Measurements from ENCODE around the gene RPSA.

Gene RPSA

GRCh38 chr3:39405687-39406367 is 693 bp upstream of the RPSA start:
- H3K27ac ChIP-seq (ENCODE audit: low read depth, low read length): peak overlapping the region; percentile 83
- H3K4me2 ChIP-seq (ENCODE audit: low read length): peak overlapping the region; percentile 72
- no peaks in the 10 kb centered on the region for H3K9me3 ChIP-seq (ENCODE audit: control insufficient read depth, insufficient read depth, low read length)
- peaks cover 37% of the 10 kb centered on the region for H3K4me1 ChIP-seq (ENCODE audit: control insufficient read depth, low read length)
- H3K9me2 ChIP-seq (replicated peaks; ENCODE audit: control insufficient read depth, low read length): no peaks in the 10 kb centered on the region
- peaks cover 45% of the 10 kb centered on the region for H3K79me2 ChIP-seq (ENCODE audit: control insufficient read depth, low read length)
- TF ChIP-seq EZH2phosphoT487 (IDR thresholded peaks at IDR 0.05; ENCODE audit: borderline replicate concordance, low read length) (no peak), CTCF (IDR thresholded peaks at IDR 0.05; ENCODE audit: low read depth, low read length, poor library complexity, severe bottlenecking) (no peak)
- H3K27me3 ChIP-seq (ENCODE audit: control insufficient read depth, low read length): no peaks in the 10 kb centered on the region
- peaks cover 24% of the 10 kb centered on the region for H4K20me1 ChIP-seq (ENCODE audit: control insufficient read depth, insufficient read depth, low read depth, low read length)
- H3K36me3 ChIP-seq (ENCODE audit: control insufficient read depth, low read length): peaks cover 47% of the 10 kb centered on the region
- peaks cover 46% of the 10 kb centered on the region for H3F3A ChIP-seq (ENCODE audit: control insufficient read depth, insufficient read depth)
- peak overlapping the region; percentile 82 for H3K4me3 ChIP-seq (ENCODE audit: low read length)

DNA sequence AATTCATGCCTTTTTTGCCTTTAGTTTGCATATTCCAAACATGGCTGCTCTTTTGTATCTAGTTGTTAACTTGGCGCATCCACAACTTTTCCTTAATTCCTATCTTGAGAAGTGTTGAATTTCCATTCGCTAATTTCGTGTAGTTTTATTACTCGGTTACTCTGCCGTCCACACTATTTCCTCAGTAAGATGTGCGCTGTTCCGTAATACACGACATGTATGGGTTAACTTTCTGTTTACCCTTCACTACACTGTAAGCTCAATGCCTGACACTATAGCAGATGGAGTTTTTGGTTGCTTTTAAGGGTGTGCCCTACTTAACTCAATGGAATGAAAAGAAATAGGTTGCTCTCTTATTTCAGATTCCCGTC is 724 bp downstream of the RPSA start:
- Histone ChIP-seq H3K9me2 (replicated peaks; ENCODE audit: control insufficient read depth, low read length) (no peaks in the 10 kb centered on the region), H3F3A (ENCODE audit: control insufficient read depth, insufficient read depth) (peaks cover 60% of the 10 kb centered on the region), H3K4me3 (ENCODE audit: low read length) (peak overlapping the region; percentile 82), H3K4me1 (ENCODE audit: control insufficient read depth, low read length) (peaks cover 39% of the 10 kb centered on the region), H3K79me2 (ENCODE audit: control insufficient read depth, low read length) (peaks cover 47% of the 10 kb centered on the region), H3K4me2 (ENCODE audit: low read length) (peak overlapping the region; percentile 72), H3K36me3 (ENCODE audit: control insufficient read depth, low read length) (peaks cover 57% of the 10 kb centered on the region), H3K27ac (ENCODE audit: low read depth, low read length) (peak overlapping the region; percentile 83), H3K9me3 (ENCODE audit: control insufficient read depth, insufficient read depth, low read length) (no peaks in the 10 kb centered on the region), H3K27me3 (ENCODE audit: control insufficient read depth, low read length) (no peaks in the 10 kb centered on the region), H4K20me1 (ENCODE audit: control insufficient read depth, insufficient read depth, low read depth, low read length) (peaks cover 32% of the 10 kb centered on the region)
- TF ChIP-seq CTCF (IDR thresholded peaks at IDR 0.05; ENCODE audit: low read depth, low read length, poor library complexity, severe bottlenecking) (no peak), EZH2phosphoT487 (IDR thresholded peaks at IDR 0.05; ENCODE audit: borderline replicate concordance, low read length) (no peak)

DNA sequence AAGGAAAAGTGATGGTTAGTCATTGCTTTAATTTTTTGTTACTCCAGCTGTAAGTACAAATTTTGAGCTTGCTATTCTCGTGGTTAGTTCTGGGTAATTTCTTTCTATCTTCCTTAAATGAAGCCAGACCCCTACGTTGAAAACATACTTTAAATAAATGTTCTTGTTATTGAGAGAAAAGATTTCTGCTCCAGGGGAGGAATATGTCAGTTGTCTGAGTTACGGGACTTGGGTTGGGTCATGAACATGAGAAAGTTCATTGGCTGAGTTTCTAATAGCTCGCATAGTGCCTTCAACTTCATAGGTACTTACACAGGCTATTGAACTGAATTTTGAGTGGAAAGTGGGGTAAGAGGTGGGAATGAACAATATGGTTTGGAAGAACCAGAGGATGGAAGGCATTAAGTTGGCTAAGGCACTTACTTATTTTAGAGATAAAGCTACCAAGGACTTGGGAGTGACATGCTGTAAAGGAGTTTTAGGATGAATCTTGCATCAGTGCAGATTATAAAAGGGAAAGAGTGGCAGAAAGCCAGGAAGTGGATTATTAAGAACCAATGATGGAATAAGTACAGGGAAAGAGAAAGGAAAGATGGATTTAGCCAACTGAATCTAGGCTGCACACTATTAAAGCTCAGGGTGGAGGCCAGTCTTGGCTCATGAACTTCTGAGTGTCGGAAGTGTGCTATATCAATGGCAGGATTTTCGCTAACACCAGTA is 1.4 kb downstream of the RPSA start:
- Histone ChIP-seq H3K27ac (ENCODE audit: low read depth, low read length) (peak overlapping the region; percentile 83), H3K4me2 (ENCODE audit: low read length) (peak overlapping the region; percentile 72), H3K36me3 (ENCODE audit: control insufficient read depth, low read length) (peaks cover 64% of the 10 kb centered on the region), H3K79me2 (ENCODE audit: control insufficient read depth, low read length) (peaks cover 47% of the 10 kb centered on the region), H3K4me1 (ENCODE audit: control insufficient read depth, low read length) (peaks cover 39% of the 10 kb centered on the region), H3K27me3 (ENCODE audit: control insufficient read depth, low read length) (no peaks in the 10 kb centered on the region), H4K20me1 (ENCODE audit: control insufficient read depth, insufficient read depth, low read depth, low read length) (peaks cover 32% of the 10 kb centered on the region), H3K9me2 (replicated peaks; ENCODE audit: control insufficient read depth, low read length) (no peaks in the 10 kb centered on the region), H3F3A (ENCODE audit: control insufficient read depth, insufficient read depth) (peaks cover 67% of the 10 kb centered on the region), H3K4me3 (ENCODE audit: low read length) (peak overlapping the region; percentile 82), H3K9me3 (ENCODE audit: control insufficient read depth, insufficient read depth, low read length) (no peaks in the 10 kb centered on the region)
- TF ChIP-seq EZH2phosphoT487 (IDR thresholded peaks at IDR 0.05; ENCODE audit: borderline replicate concordance, low read length) (no peak), CTCF (IDR thresholded peaks at IDR 0.05; ENCODE audit: low read depth, low read length, poor library complexity, severe bottlenecking) (no peak)

Data from DOHH2 (cell line).